PC-3 (cell line): Measurements from ENCODE around the gene SVIL. TPM values are rescaled to one million over a fixed set of nuclear protein-coding genes. Genes with fewer than 3 reads are reported as not detected.

Experiments
- ATAC-seq: fragments of 200-7000 bp; cut with Tn5 transposase; 2 replicates; pipeline ENCODE4 v1.9.1; 2020; ENCODE audit warnings: mild to moderate bottlenecking, moderate library complexity
- BruUV-seq: library from RNA; stranded (reverse); fragments of 400-500 nt; replicated peaks from 2 replicates; lab custom pipeline; 2021; lab: Mats Ljungman, UMichigan
- CTCF ChIA-PET: fragments of 300-600 bp; sonication (Branson Sonifier 250); formaldehyde crosslinking; loops from one replicate; lab custom pipeline; 2022; ENCODE audit warnings: antibody characterized with exemption; lab: Charles Lee
- POLR2A ChIA-PET: fragments of 300-600 bp; sonication (Branson Sonifier 250); formaldehyde crosslinking; loops from one replicate; lab custom pipeline; 2022; ENCODE audit warnings: antibody characterized with exemption; ENCODE audit not compliant: unreplicated experiment; lab: Charles Lee
- DNase-seq: peaks from one replicate; pipeline ENCODE4 v3.0.0-alpha.2; 2015
- H2AFZ ChIP-seq: fragments of 300-600 bp; sonication (generic); 2 replicates; pipeline ENCODE4 v1.6.0; 2016; ENCODE audit warnings: antibody characterized with exemption, low read length
- H3F3A ChIP-seq: fragments of 300-600 bp; sonication (generic); one replicate; pipeline ENCODE4 v1.6.0; 2017; ENCODE audit warnings: antibody characterized with exemption, low read length, control low read depth, mild to moderate bottlenecking; ENCODE audit not compliant: unreplicated experiment
- H3K27ac ChIP-seq: fragments of 300-600 bp; sonication (generic); 2 replicates; pipeline ENCODE4 v1.5.1; 2016; ENCODE audit warnings: mild to moderate bottlenecking, low read length
- H3K27me3 ChIP-seq: fragments of 300-600 bp; sonication (generic); 2 replicates; pipeline ENCODE4 v1.6.1; 2016; ENCODE audit warnings: low read length, mixed read lengths
- H3K36me3 ChIP-seq: fragments of 300-600 bp; sonication (generic); 2 replicates; pipeline ENCODE4 v1.6.1; 2016; ENCODE audit warnings: low read depth, mixed run types, low read length, mixed read lengths
- H3K4me1 ChIP-seq: fragments of 300-600 bp; sonication (generic); 2 replicates; pipeline ENCODE4 v1.5.1; 2016; ENCODE audit warnings: low read length; ENCODE audit not compliant: insufficient read depth
- H3K4me2 ChIP-seq: fragments of 300-600 bp; sonication (generic); 2 replicates; pipeline ENCODE4 v1.6.0; 2016; ENCODE audit warnings: low read length
- H3K4me3 ChIP-seq: fragments of 300-600 bp; sonication (generic); 2 replicates; pipeline ENCODE4 v1.5.1; 2016; ENCODE audit warnings: mild to moderate bottlenecking, low read length, mixed read lengths
- H3K79me2 ChIP-seq: fragments of 300-600 bp; sonication (generic); 2 replicates; pipeline ENCODE4 v1.6.1; 2017; ENCODE audit warnings: low read length, mixed read lengths
- H3K9ac ChIP-seq: fragments of 300-600 bp; sonication (generic); 2 replicates; pipeline ENCODE4 v1.6.0; 2016; ENCODE audit warnings: mild to moderate bottlenecking, low read length
- H3K9me2 ChIP-seq: fragments of 300-600 bp; sonication (generic); replicated peaks from 2 replicates; pipeline ENCODE4 v1.6.1; 2016; ENCODE audit warnings: mixed run types, low read length, mixed read lengths
- H3K9me3 ChIP-seq: fragments of 300-600 bp; sonication (generic); 2 replicates; pipeline ENCODE4 v1.6.1; 2016; ENCODE audit warnings: low read length, mixed read lengths
- H4K20me1 ChIP-seq: fragments of 300-600 bp; sonication (generic); 2 replicates; pipeline ENCODE4 v1.6.1; 2016; ENCODE audit warnings: low read length, mixed read lengths
- EZH2 ChIP-seq: fragments of 300-600 bp; sonication (generic); IDR thresholded peaks from one replicate; pipeline ENCODE4 v1.6.1; 2017; ENCODE audit warnings: antibody characterized with exemption, mild to moderate bottlenecking, low read length; ENCODE audit not compliant: unreplicated experiment
- EZH2phosphoT487 ChIP-seq: fragments of 300-600 bp; sonication (generic); IDR thresholded peaks from 2 replicates; pipeline ENCODE4 v1.6.1; 2018; ENCODE audit warnings: mild to moderate bottlenecking, antibody characterized with exemption, low read length, borderline replicate concordance
- intact Hi-C: fragments of 100-400 bp; cut with micrococcal nuclease; formaldehyde crosslinking; loops from 2 replicates; pipeline ENCODE4 v1.9.0; 2023
- total RNA-seq: library from RNA; depleted of rRNA; stranded (reverse); fragments of >200 nt; gene quantifications from 2 replicates; pipeline ENCODE4 v1.2.3, GENCODE V29; 2014
- TF ChIP-seq, protein P1 (sequence below): fragments of 300-600 bp; sonication (generic); conservative IDR thresholded peaks from 2 replicates; pipeline ENCODE4 v1.5.1; 2017; ENCODE audit warnings: antibody characterized with exemption, low read depth, mild to moderate bottlenecking, low read length

The SVIL gene
- total RNA-seq, 1 experiment from 2014 or later: 19.2 TPM

DNA sequence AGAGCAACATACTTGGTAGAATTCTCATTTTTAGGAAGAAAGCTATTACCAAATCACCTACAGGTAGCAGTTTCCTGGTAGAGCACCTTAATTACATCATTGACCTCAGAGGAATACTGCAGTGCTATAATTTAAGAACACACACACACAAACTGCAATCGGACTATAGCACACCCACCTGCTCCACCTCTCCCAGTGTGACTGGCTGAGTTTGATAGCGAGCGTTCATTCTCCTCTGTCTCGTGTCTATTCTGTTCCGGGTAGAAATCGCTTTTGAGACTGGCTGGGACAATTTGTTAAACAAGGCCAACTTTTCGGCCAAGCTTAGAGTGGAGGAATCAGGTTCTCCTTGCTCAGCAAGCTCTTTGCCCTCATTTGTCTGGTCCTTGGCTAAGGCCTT is 110.5 kb downstream of the SVIL start:
- Histone ChIP-seq H3K36me3 (peaks cover 4% of the 10 kb centered on the region; the same call in 1 of the 2 replicates), H3K4me1 (no peaks in the 10 kb centered on the region), H3K27ac (no peak overlapping the region), H4K20me1 (no peaks in the 10 kb centered on the region), H3K9me3 (no peaks in the 10 kb centered on the region), H3K4me3 (no peak overlapping the region), H3F3A (no peaks in the 10 kb centered on the region), H3K9ac (no peak overlapping the region), H3K9me2 (no peaks in the 10 kb centered on the region), H2AFZ (no peak overlapping the region), H3K27me3 (no peaks in the 10 kb centered on the region), H3K79me2 (no peaks in the 10 kb centered on the region), H3K4me2 (no peak overlapping the region)
- no TSS peak for BruUV-seq
- intact Hi-C loops: no loop called here
- ChIA-PET CTCF (no interaction called here), POLR2A (no interaction called here)
- no peak for DNase-seq
- TF ChIP-seq EZH2phosphoT487: no peak
- ATAC-seq: no peak

- no peak overlapping the region for H3K9ac ChIP-seq
- no peaks in the 10 kb centered on the region for H3K27me3 ChIP-seq
- no peaks in the 10 kb centered on the region for H3K9me2 ChIP-seq
- no peaks in the 10 kb centered on the region for H3K79me2 ChIP-seq
- CTCF ChIA-PET: no interaction called here
- H3K36me3 ChIP-seq: peaks cover 4% of the 10 kb centered on the region; the same call in 1 of the 2 replicates
- intact Hi-C loops: no loop called here
- H3K27ac ChIP-seq: no peak overlapping the region
- DNase-seq: no peak
- no peak overlapping the region for H3K4me3 ChIP-seq
- TF ChIP-seq, protein P1, sequence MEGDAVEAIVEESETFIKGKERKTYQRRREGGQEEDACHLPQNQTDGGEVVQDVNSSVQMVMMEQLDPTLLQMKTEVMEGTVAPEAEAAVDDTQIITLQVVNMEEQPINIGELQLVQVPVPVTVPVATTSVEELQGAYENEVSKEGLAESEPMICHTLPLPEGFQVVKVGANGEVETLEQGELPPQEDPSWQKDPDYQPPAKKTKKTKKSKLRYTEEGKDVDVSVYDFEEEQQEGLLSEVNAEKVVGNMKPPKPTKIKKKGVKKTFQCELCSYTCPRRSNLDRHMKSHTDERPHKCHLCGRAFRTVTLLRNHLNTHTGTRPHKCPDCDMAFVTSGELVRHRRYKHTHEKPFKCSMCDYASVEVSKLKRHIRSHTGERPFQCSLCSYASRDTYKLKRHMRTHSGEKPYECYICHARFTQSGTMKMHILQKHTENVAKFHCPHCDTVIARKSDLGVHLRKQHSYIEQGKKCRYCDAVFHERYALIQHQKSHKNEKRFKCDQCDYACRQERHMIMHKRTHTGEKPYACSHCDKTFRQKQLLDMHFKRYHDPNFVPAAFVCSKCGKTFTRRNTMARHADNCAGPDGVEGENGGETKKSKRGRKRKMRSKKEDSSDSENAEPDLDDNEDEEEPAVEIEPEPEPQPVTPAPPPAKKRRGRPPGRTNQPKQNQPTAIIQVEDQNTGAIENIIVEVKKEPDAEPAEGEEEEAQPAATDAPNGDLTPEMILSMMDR: no peak
- TF ChIP-seq EZH2phosphoT487 (no peak), EZH2 (no peak)
- H2AFZ ChIP-seq: no peak overlapping the region
- no peaks in the 10 kb centered on the region for H3K4me1 ChIP-seq
- BruUV-seq: no TSS peak
- POLR2A ChIA-PET: no interaction called here
- no peak overlapping the region for H3K4me2 ChIP-seq
- H3F3A ChIP-seq: no peaks in the 10 kb centered on the region
- H4K20me1 ChIP-seq: no peaks in the 10 kb centered on the region
- no peak for ATAC-seq
- no peaks in the 10 kb centered on the region for H3K9me3 ChIP-seq
These were observed 111.9 kb downstream of the SVIL start for GRCh38 chr10:29522918-29523317.

- Histone ChIP-seq H3K4me1 (no peaks in the 10 kb centered on the region), H3K4me3 (no peak overlapping the region), H3F3A (no peaks in the 10 kb centered on the region), H3K36me3 (peaks cover 4% of the 10 kb centered on the region; the same call in 1 of the 2 replicates), H3K9ac (no peak overlapping the region), H3K79me2 (no peaks in the 10 kb centered on the region), H3K27ac (no peak overlapping the region), H3K27me3 (no peaks in the 10 kb centered on the region), H3K4me2 (no peak overlapping the region), H3K9me3 (no peaks in the 10 kb centered on the region), H3K9me2 (no peaks in the 10 kb centered on the region), H2AFZ (no peak overlapping the region), H4K20me1 (no peaks in the 10 kb centered on the region)
- TF ChIP-seq EZH2phosphoT487 (no peak), EZH2 (no peak)
- TF ChIP-seq, protein P1: no peak
- intact Hi-C loops: no loop called here
- CTCF ChIA-PET: no interaction called here
- no peak for DNase-seq
- POLR2A ChIA-PET: no interaction called here
- ATAC-seq: no peak
- no TSS peak for BruUV-seq
These were observed 112.5 kb downstream of the SVIL start for GRCh38 chr10:29522061-29522855.
